GM23248 (cell line): ENCODE data around the gene ZNF646. TPM values are rescaled to one million over a fixed set of nuclear protein-coding genes. Genes with fewer than 3 reads are reported as not detected.

ENCODE experiments used
- DNase-seq: peaks from one replicate; pipeline ENCODE4 v3.0.0-alpha.2; 2015
- H2AFZ ChIP-seq: fragments of 200-600 bp; sonication (generic); 2 replicates; pipeline ENCODE4 v1.6.1; 2016; ENCODE audit warnings: antibody characterized with exemption
- H3F3A ChIP-seq: fragments of 200-600 bp; sonication (generic); 2 replicates; pipeline ENCODE4 v1.6.1; 2016; ENCODE audit warnings: mild to moderate bottlenecking, antibody characterized with exemption, mixed run types; ENCODE audit not compliant: insufficient read depth
- H3K27ac ChIP-seq: fragments of 200-600 bp; sonication (generic); 2 replicates; pipeline ENCODE4 v1.5.1; 2016; ENCODE audit warnings: mild to moderate bottlenecking
- H3K27me3 ChIP-seq: fragments of 200-600 bp; sonication (generic); replicated peaks from 2 replicates; pipeline ENCODE4 v1.6.1; 2016; ENCODE audit warnings: mild to moderate bottlenecking; ENCODE audit not compliant: insufficient read depth
- H3K36me3 ChIP-seq: fragments of 200-600 bp; sonication (generic); 2 replicates; pipeline ENCODE4 v1.6.1; 2016; ENCODE audit warnings: low read depth, mild to moderate bottlenecking
- H3K4me1 ChIP-seq: fragments of 200-600 bp; sonication (generic); 2 replicates; pipeline ENCODE4 v1.6.1; 2016; ENCODE audit warnings: mild to moderate bottlenecking; ENCODE audit not compliant: insufficient read depth
- H3K4me2 ChIP-seq: fragments of 200-600 bp; sonication (generic); one replicate; pipeline ENCODE4 v1.6.1; 2016; ENCODE audit warnings: mild to moderate bottlenecking; ENCODE audit not compliant: unreplicated experiment
- H3K4me3 ChIP-seq: fragments of 200-600 bp; sonication (generic); 2 replicates; pipeline ENCODE4 v1.5.1; 2016; ENCODE audit warnings: mild to moderate bottlenecking
- H3K79me2 ChIP-seq: fragments of 200-600 bp; sonication (generic); 2 replicates; pipeline ENCODE4 v1.6.1; 2016; ENCODE audit warnings: mild to moderate bottlenecking; ENCODE audit not compliant: insufficient read depth
- H3K9ac ChIP-seq: fragments of 200-600 bp; sonication (generic); 2 replicates; pipeline ENCODE4 v1.6.1; 2016; ENCODE audit warnings: mild to moderate bottlenecking
- H3K9me2 ChIP-seq: fragments of 200-600 bp; sonication (generic); 2 replicates; pipeline ENCODE4 v1.6.1; 2016; ENCODE audit warnings: mixed run types, mild to moderate bottlenecking, moderate library complexity; ENCODE audit not compliant: insufficient read depth
- H3K9me3 ChIP-seq: fragments of 200-600 bp; sonication (generic); one replicate; pipeline ENCODE4 v1.6.1; 2017; ENCODE audit warnings: low read depth
- H4K20me1 ChIP-seq: fragments of 200-600 bp; sonication (generic); 2 replicates; pipeline ENCODE4 v1.6.0; 2016; ENCODE audit not compliant: insufficient read depth
- EZH2 ChIP-seq: fragments of 200-600 bp; sonication (generic); IDR thresholded peaks from 2 replicates; pipeline ENCODE4 v1.6.1; 2018; ENCODE audit warnings: antibody characterized with exemption, mild to moderate bottlenecking; ENCODE audit not compliant: insufficient read depth, poor library complexity, severe bottlenecking
- EZH2phosphoT487 ChIP-seq: fragments of 200-600 bp; sonication (generic); IDR thresholded peaks from 2 replicates; pipeline ENCODE4 v1.6.1; 2018; ENCODE audit warnings: antibody characterized with exemption, moderate library complexity, mild to moderate bottlenecking, low read depth; ENCODE audit not compliant: insufficient read depth
- WGBS, 2 experiments: methylation state at CpG; one replicate each; pipeline ENCODE4 v1.1.6; 2015 to 2017; ENCODE audit warnings: low lambda C conversion rate in 2 of 2, low coverage in 1 of 2; ENCODE audit errors: missing lambda C conversion rate in 2 of 2; 5-methylcytosine and 5-hydroxymethylcytosine counted together
- in situ Hi-C: fragments of 300-500 bp; cut with MboI; formaldehyde crosslinking; loops from 2 replicates; pipeline ENCODE4 v1.15.0; 2020
- polyA plus RNA-seq: library from polyadenylated mRNA; unstranded; fragments of >200 nt; fragmentation: Nextera tagmentation; extraction: Ambion mirVana; gene quantifications from 2 replicates; pipeline ENCODE4 v1.2.1, GENCODE V29; 2016
- total RNA-seq: library from RNA; depleted of rRNA; stranded (reverse); fragments of >200 nt; shearing (Covaris generic); gene quantifications from 2 replicates; pipeline ENCODE4 v1.2.3, GENCODE V29; 2014; rRNA removed

Gene ZNF646
- total and polyA plus RNA-seq, 2 experiments from 2014 or later: 3.5 to 10.6 TPM

DNA sequence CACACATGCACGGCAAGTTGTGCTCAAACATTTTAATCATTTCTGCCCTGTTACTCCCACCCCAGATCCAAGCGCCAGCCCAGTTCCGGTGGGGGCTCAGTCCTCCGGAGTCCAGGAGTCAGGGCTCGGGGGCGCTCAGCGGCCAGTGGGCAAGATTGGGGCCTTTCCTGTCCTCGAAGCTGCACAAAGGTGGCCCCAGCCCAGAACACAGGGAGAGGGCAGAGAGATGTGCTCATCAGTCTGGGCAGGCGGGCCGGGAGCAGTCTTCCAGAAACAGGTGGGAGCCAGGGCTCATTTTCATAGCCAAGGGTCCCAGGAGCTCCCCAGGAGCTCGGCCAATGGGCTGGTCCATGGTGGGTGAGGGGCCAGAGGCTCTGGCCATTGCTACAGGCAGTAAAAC, 57.2 kb downstream of the ZNF646 start:
- Histone ChIP-seq H3K79me2 (no peaks in the 10 kb centered on the region), H3K27ac (no peak overlapping the region), H3K4me3 (no peak overlapping the region), H3K9ac (no peak overlapping the region), H4K20me1 (no peaks in the 10 kb centered on the region), H3K4me1 (no peaks in the 10 kb centered on the region), H3K9me3 (no peaks in the 10 kb centered on the region), H2AFZ (no peak overlapping the region), H3F3A (no peaks in the 10 kb centered on the region), H3K4me2 (no peak overlapping the region), H3K9me2 (no peaks in the 10 kb centered on the region), H3K36me3 (no peaks in the 10 kb centered on the region), H3K27me3 (no peaks in the 10 kb centered on the region)
- DNase-seq: no peak
- no peak for TF ChIP-seq EZH2
- 88 to 90% methylated on average over 11 of the region's 11 CpGs for WGBS, 2 experiments
- in situ Hi-C loops: no loop called here

DNA sequence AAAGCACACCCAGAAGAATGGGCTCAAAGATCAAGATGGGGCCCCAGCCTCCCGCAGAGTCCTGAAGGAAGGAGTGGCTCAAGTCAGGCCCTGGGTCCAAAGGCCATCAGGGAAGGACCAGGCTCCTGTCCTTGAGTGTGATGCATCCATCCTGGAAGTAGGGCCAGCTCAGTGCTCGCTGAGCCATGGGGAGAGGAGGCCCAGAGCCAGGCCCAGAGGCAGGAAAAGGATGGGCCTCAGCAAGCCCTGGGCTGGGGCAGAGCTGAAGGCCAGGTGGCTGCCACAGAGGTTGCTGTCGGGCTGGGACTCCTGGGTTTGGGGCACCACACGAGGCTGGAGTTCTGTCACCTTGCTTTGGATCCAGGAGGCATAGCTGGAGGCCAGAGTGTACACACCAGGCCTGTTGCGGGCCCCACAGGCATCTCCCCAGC, 57.6 kb downstream of the ZNF646 start:
- Histone ChIP-seq H3K4me1 (no peaks in the 10 kb centered on the region), H3K36me3 (no peaks in the 10 kb centered on the region), H3K4me2 (no peak overlapping the region), H3K9ac (no peak overlapping the region), H3F3A (no peaks in the 10 kb centered on the region), H3K27ac (no peak overlapping the region), H3K9me2 (no peaks in the 10 kb centered on the region), H3K4me3 (no peak overlapping the region), H3K9me3 (no peaks in the 10 kb centered on the region), H4K20me1 (no peaks in the 10 kb centered on the region), H3K79me2 (no peaks in the 10 kb centered on the region), H3K27me3 (no peaks in the 10 kb centered on the region), H2AFZ (no peak overlapping the region)
- no peak for DNase-seq
- no peak for TF ChIP-seq EZH2phosphoT487
- TF ChIP-seq EZH2: no peak
- in situ Hi-C loops: no loop called here
- 78 to 80% methylated on average over 5 of the region's 5 CpGs for WGBS, 2 experiments

DNA sequence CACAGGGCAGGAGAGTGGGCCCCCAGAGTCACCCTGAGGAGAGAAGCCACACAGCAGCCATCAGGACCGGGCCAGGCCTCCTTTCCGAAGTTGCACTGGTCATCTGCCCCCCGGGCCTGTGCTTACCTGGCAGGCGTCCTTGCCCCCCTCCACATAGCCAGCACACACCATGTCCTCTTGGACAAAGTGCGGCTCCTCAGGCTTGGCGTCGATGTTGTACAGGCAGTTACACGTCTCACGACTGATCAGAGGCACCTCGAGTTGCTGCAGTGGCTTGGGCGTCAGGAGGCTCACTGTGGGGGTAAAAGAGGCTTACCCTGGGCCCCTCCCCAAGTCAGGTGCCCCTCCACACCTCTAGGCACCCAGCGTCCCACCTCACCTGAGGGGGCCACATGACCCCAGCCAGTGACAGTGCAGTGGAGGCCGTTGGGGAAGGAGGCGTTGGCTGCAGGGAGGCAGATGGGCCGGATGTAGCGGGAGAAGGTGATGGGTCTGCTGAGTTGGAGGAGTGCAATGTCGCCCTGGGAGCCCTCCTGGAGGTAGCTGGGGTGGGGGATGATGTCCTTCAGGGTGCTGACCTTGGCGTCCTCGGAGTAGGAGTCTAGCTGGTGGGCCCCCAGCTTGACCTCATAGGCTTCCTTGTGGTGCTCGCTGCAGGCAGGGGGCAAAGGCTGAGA, 58.2 kb downstream of the ZNF646 start:
- Histone ChIP-seq H3K4me3 (no peak overlapping the region), H3K9ac (no peak overlapping the region), H3K9me2 (no peaks in the 10 kb centered on the region), H3K36me3 (no peaks in the 10 kb centered on the region), H3K27me3 (no peaks in the 10 kb centered on the region), H2AFZ (no peak overlapping the region), H3K4me1 (no peaks in the 10 kb centered on the region), H3F3A (no peaks in the 10 kb centered on the region), H4K20me1 (no peaks in the 10 kb centered on the region), H3K9me3 (no peaks in the 10 kb centered on the region), H3K4me2 (no peak overlapping the region), H3K79me2 (no peaks in the 10 kb centered on the region), H3K27ac (no peak overlapping the region)
- TF ChIP-seq EZH2 (no peak), EZH2phosphoT487 (no peak)
- DNase-seq: no peak
- 92 to 96% methylated on average over 20 of the region's 20 CpGs for WGBS, 2 experiments
- in situ Hi-C loops: no loop called here

DNA sequence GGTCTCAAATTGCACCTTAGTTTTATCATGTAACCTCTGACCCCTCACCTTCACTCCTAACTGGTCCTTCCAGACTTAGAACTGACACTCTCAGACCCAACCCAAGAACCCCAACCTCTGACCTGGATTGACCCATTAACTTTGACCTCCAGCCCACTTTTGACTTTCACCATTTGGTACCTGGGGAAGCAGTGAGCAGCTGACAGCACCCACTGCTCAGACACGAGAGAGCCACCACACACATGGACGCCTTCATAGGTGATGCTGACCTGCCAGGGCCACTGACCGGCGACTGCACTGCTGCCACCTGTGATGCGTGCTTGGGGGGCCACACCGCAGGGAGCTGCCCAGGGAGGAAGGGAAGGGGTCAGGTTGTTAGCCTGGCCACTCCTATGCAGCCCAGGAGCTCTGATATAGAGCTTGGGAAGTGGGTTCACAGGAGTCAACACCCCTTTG, 58.9 kb downstream of the ZNF646 start:
- Histone ChIP-seq H3K9me2 (no peaks in the 10 kb centered on the region), H3K4me2 (no peak overlapping the region), H3K4me1 (no peaks in the 10 kb centered on the region), H3K27ac (no peak overlapping the region), H3K9ac (no peak overlapping the region), H3F3A (no peaks in the 10 kb centered on the region), H3K27me3 (no peaks in the 10 kb centered on the region), H2AFZ (no peak overlapping the region), H3K36me3 (no peaks in the 10 kb centered on the region), H3K9me3 (no peaks in the 10 kb centered on the region), H3K4me3 (no peak overlapping the region), H3K79me2 (no peaks in the 10 kb centered on the region), H4K20me1 (no peaks in the 10 kb centered on the region)
- in situ Hi-C loops: no loop called here
- DNase-seq: no peak
- TF ChIP-seq EZH2phosphoT487: no peak
- TF ChIP-seq EZH2: no peak
- WGBS, 2 experiments: 74 to 84% methylated on average over 6 of the region's 6 CpGs

Other genes starting within 250 kb of the ZNF646 start
- gene BCL7C, start 180.3 kb upstream of the ZNF646 start, total RNA-seq: 42.5 and 77.1 TPM in 2 replicates
- 62.5 and 68.1 TPM in 2 replicates for gene BCL7C, start 180.3 kb upstream of the ZNF646 start, polyA plus RNA-seq
- 4.4 and 4.8 TPM in 2 replicates for gene CTF1, start 177.8 kb upstream of the ZNF646 start, total RNA-seq
- gene CTF1, start 177.8 kb upstream of the ZNF646 start, polyA plus RNA-seq: 2.0 and 2.1 TPM in 2 replicates
- 18.2 and 23.0 TPM in 2 replicates for gene FBXL19, start 150.8 kb upstream of the ZNF646 start, total RNA-seq
- gene FBXL19, start 150.8 kb upstream of the ZNF646 start, polyA plus RNA-seq: 0.39 and 0.64 TPM in 2 replicates
- 36.1 and 39.7 TPM in 2 replicates for gene ORAI3, start 125.4 kb upstream of the ZNF646 start, total RNA-seq
- gene ORAI3, start 125.4 kb upstream of the ZNF646 start, polyA plus RNA-seq: 30.9 and 31.6 TPM in 2 replicates
- 2.0 and 2.3 TPM in 2 replicates for gene SETD1A, start 116.7 kb upstream of the ZNF646 start, total RNA-seq
- 4.0 and 5.9 TPM in 2 replicates for gene SETD1A, start 116.7 kb upstream of the ZNF646 start, polyA plus RNA-seq
- 69.7 and 73.2 TPM in 2 replicates for gene HSD3B7, start 89.2 kb upstream of the ZNF646 start, total RNA-seq
- 40.2 and 40.9 TPM in 2 replicates for gene HSD3B7, start 89.2 kb upstream of the ZNF646 start, polyA plus RNA-seq
- gene STX1B, start 63.8 kb upstream of the ZNF646 start, total RNA-seq: 2.0 and 2.3 TPM in 2 replicates
- 0.23 and 0.46 TPM in 2 replicates for gene STX1B, start 63.8 kb upstream of the ZNF646 start, polyA plus RNA-seq
- gene STX4, start 40.9 kb upstream of the ZNF646 start, total RNA-seq: 24.9 and 25.8 TPM in 2 replicates
- 49.3 and 52.1 TPM in 2 replicates for gene STX4, start 40.9 kb upstream of the ZNF646 start, polyA plus RNA-seq
- 20.6 and 21.8 TPM in 2 replicates for gene ZNF668, start 182 bp upstream of the ZNF646 start, total RNA-seq
- 19.5 and 20.8 TPM in 2 replicates for gene ZNF668, start 182 bp upstream of the ZNF646 start, polyA plus RNA-seq
- gene PRSS53, start 14.5 kb downstream of the ZNF646 start, total RNA-seq: 7.0 and 10.5 TPM in 2 replicates
- 0.84 and 0.95 TPM in 2 replicates for gene PRSS53, start 14.5 kb downstream of the ZNF646 start, polyA plus RNA-seq
- gene VKORC1, start 20.4 kb downstream of the ZNF646 start, total RNA-seq: 444 and 480 TPM in 2 replicates
- gene VKORC1, start 20.4 kb downstream of the ZNF646 start, polyA plus RNA-seq: 535 and 542 TPM in 2 replicates
- 42.1 and 71.4 TPM in 2 replicates for gene BCKDK, start 34.0 kb downstream of the ZNF646 start, total RNA-seq
- 108 and 114 TPM in 2 replicates for gene BCKDK, start 34.0 kb downstream of the ZNF646 start, polyA plus RNA-seq
- gene KAT8, start 43.2 kb downstream of the ZNF646 start, total RNA-seq: 27.8 and 50.9 TPM in 2 replicates
- 18.4 and 19.3 TPM in 2 replicates for gene KAT8, start 43.2 kb downstream of the ZNF646 start, polyA plus RNA-seq
- gene PRSS8, start 61.3 kb downstream of the ZNF646 start, total RNA-seq: not detected in 2 replicates
- gene PRSS8, start 61.3 kb downstream of the ZNF646 start, polyA plus RNA-seq: not detected in 2 replicates
- gene PRSS36, start 75.6 kb downstream of the ZNF646 start, total RNA-seq: 0.13 TPM in 1 of 2 replicates, not detected in the other
- 0.19 and 2.2 TPM in 2 replicates for gene PRSS36, start 75.6 kb downstream of the ZNF646 start, polyA plus RNA-seq
- gene FUS, start 105.7 kb downstream of the ZNF646 start, total RNA-seq: 22.5 and 28.3 TPM in 2 replicates
- gene FUS, start 105.7 kb downstream of the ZNF646 start, polyA plus RNA-seq: 154 and 166 TPM in 2 replicates
- 20.1 and 28.1 TPM in 2 replicates for gene PYCARD, start 128.3 kb downstream of the ZNF646 start, total RNA-seq
- gene PYCARD, start 128.3 kb downstream of the ZNF646 start, polyA plus RNA-seq: 23.1 and 24.3 TPM in 2 replicates
- gene TRIM72, start 139.7 kb downstream of the ZNF646 start, total RNA-seq: not detected in 2 replicates
- gene TRIM72, start 139.7 kb downstream of the ZNF646 start, polyA plus RNA-seq: not detected in 2 replicates
- not detected in 2 replicates for gene PYDC1, start 142.7 kb downstream of the ZNF646 start, total RNA-seq
- not detected in 2 replicates for gene PYDC1, start 142.7 kb downstream of the ZNF646 start, polyA plus RNA-seq
- gene ITGAM, start 185.6 kb downstream of the ZNF646 start, total RNA-seq: not detected in 2 replicates
- not detected in 2 replicates for gene ITGAM, start 185.6 kb downstream of the ZNF646 start, polyA plus RNA-seq